HCEC 1CT (cell line): Measurements from ENCODE around the gene LCAT.
A peak's percentile ranks its signal among the peaks of the same experiment; 100 is the strongest.
"Not testable (repeated sequence)": the region's sequence is repeated elsewhere in the genome, so short reads cannot be mapped to it uniquely, and the experiment has no call there.

Experiments used
- DNase-seq: peaks from one replicate; pipeline ENCODE4 v3.0.0-alpha.2; 2017

Gene LCAT

DNA sequence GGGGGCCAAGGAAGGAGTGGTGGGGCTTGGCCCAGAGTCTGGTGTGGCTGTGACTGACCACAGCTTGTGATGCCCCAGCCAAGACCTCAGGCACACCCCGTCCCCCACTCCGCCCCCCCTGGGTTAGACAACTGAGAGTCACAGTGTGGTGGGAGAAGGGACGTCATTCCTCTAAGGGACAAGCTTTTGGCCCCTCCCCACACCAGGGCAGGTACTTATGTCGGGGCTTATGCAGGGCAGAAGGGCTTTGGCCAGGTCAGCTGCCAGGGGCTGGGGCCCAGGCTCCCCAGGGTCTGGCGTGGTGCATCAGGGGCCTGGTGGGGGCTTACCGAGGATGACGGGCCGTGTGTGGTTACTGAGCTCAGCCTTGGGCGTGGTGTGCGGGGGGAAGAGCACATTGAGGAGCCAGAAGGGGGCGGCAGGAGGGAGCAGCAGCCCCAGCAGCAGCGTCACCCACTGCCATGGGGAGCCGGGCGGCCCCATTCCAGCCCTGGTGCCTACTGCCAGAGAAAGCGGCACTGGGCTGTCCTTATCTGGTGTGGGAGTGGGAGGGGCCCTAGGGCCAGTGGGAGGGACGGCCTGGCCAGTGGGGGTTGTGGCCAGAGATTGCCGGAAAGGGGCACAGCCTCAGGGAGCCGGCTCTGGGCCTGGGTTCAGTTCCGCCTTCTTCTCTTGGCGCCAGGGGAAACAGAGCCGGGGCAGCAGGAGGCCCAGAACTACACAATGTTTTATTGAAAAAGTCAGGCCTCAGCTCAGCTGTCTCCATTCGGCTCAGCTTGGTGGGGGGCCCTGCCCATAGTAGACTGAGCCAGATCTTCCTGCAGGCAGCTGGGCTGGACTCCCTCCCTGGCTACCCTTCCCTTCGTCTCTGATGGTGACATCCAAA lies at the start of gene LCAT:
TSS of gene LCAT (minus strand) at position 502 of the 886 bp plus-strand sequence. CDS start at position 483, 19 bp downstream.
- DNase-seq = no peak

- peak; percentile 57 for DNase-seq
These were observed 49.5 kb upstream of the LCAT start for GRCh38 chr16:67993207-67994039.

- DNase-seq = no peak
These were observed 48.8 kb upstream of the LCAT start for GRCh38 chr16:67992661-67993206.

- DNase-seq = no peak
These were observed 46.1 kb upstream of the LCAT start for GRCh38 chr16:67990018-67990386.

DNA sequence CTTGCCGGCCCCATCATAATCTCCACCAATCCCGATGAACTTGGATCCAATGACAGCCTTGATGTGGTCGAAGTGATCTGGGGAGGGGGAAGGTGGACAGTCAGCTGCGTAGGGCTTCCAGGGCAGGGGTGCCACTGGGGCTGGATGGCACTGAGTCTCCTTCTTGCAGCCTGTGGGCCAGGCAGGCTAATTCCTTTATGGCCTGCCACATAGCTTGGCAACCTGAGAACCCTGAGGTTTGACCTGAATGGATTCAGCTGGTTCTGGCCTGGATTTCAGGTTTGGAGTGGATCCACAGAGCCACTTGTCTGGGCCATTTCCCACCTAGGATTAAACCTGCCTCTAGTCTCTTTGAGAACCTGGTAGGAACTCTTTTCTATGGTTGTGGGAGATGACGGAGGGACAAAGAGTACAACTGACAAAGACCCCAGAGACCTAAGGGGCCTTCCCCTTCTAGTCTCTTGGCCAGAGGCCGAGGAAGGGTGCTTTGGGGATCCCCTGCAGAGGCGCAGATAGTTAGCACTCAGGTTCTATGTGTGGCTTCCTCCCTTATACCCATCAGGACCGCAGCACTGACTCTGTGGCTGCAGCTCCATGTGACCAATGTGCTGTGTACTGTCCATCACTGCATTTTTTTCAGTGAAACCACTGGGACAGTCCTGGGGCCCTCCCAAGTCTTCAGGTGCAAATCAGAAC lies 45.5 kb upstream of the LCAT start:
- no peak for DNase-seq

GRCh38 chr16:67988675-67989074 lies 44.8 kb upstream of the LCAT start:
- no peak for DNase-seq

DNA sequence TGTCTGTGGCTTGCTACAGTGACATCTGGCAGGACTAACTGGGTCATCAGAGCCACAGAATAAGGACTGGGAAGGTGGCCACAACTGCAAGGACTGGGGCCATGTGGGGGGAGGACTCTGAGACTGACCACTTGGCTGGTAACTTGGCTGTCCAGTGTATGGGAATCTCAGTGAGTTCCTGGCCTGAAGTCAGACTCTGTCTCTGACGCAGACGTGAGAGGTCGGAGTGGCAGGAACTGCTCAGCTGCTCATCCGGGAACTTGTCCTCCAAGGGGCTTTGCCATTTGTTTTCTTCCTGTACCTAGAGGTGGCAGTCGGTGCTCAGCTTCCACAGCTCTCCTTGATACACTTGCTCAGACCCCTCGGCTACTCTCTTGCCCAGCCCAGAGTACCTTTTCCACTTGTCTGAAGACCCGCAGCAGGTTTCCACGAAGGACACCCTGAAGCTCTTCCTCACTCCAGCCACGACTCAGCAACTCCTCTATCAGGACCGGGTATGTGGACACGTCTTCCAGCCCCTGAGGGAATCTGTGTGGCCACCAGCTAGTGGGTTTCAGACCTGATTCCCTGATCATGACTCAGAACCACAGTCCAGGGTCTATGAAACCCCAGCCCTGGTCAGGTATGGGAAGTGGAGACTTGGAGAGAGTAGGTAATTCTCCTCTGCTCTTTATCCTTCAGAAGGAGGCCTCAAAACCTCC lies 43.7 kb upstream of the LCAT start:
- DNase-seq = no peak

DNA sequence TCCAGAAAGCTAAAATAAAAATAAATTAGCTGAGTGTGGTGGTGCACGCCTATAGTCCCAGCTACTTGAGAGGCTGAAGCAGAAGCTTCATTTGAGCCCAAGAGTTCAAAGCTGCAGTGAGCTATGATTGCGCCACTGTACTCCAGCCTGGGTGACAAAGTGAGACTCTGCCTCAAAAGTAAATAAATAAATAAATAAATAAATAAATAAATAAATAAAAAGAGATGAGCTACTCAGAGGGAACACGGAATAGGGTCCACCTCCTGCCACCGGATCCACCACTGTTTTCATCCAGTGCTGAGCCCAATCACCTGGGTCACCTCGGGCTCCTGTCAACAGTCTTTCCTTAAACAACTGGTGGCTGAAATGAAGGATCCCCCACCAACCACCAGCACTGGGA lies 43.0 kb upstream of the LCAT start:
- no peak for DNase-seq

DNA sequence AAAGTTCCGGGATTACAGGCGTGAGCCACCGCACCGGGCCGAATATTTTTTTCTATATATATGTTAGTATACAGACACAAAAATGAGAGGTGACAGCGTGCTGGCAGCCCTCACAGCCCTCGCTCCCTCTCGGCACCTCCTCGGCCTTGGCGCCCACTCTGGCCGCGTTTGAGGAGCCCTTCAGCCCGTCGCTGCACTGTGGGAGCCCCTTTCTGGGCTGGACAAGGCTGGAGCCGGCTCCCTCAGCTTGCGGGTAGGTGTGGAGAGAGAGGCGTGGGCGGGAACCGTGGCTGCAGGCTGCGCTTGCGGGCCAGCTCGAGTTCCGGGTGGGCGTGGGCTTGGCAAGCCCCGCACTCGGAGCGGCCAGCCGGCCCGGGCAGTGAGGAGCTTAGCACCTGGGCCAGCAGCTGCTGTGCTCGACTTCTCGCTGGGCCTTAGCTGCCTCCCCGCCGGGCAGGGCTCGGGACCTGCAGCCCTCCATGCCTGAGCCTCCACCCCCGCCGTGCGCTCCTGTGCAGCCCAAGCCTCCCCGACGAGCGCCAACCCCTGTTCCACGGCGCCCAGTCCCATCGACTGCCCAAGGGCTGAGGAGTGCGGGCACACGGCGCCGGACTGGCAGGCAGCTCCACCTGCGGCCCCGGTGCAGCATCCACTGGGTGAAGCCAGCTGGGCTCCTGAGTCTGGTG lies 38.2 kb upstream of the LCAT start:
- DNase-seq = no peak

DNA sequence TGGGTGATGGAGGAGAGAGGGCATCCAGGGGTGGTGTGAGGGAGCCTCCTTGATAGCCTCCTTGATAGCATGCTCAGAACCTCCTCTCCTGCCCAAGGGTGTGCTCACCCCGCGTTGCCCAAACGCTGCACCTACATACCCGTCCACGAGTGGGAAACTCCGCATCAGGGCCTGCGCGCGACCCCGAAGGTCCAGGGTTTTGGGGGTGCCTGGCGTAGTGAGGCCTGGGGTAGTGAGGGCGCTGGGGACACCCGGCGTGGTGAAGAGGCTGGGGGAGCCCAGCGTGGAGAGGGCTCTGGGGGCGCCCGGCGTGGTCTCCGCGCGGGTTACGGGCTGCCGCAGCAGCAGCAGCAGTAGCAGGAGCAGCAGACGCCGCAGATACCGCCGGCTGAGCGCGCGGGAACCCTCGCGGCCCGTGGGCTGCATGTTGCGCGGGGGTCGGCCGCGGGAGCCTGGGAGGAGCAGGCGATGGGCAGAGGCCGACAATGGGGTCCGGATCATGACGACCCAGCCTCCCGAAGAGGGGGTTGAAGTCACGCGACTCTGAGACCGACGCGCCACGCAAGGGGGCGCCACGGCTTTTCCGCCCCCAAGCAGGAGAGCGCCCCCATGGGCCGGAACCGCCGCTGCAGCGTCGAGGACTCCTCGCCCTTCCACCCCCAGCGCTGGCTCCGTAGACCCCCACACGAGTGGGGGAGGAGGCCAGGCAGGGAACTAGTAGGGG lies 36.2 kb upstream of the LCAT start, which contains the start of gene DPEP3:
TSS of gene DPEP3 (minus strand) at position 545 of the 724 bp plus-strand sequence. CDS start at position 426, 119 bp downstream.
- DNase-seq = no peak

GRCh38 chr16:67977469-67978227 lies 33.7 kb upstream of the LCAT start:
- DNase-seq = no peak

DNA sequence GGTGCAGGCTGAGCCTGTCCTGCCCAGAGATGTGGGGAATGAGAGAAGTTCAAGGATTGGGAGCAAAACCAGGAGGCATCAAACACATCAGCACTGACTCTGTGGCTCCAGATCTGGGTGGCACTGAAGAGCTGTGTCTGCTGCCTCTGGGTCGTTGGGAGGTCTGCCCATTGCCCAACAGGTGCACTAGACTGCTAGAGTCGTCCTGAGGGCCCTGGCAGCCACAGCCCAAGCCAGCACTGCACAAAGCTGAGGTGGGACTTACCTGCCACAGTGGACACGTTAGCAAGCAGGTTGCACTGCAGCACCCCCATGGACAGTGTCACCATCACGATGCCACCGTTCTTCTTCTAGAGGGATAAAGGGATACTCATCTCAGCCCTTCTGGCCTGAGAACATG lies 33.1 kb upstream of the LCAT start:
- DNase-seq = no peak

- no peak for DNase-seq
These were observed 32.3 kb upstream of the LCAT start for GRCh38 chr16:67976205-67976604.

- DNase-seq = no peak
These were observed 31.6 kb upstream of the LCAT start for GRCh38 chr16:67975321-67976105.

DNA sequence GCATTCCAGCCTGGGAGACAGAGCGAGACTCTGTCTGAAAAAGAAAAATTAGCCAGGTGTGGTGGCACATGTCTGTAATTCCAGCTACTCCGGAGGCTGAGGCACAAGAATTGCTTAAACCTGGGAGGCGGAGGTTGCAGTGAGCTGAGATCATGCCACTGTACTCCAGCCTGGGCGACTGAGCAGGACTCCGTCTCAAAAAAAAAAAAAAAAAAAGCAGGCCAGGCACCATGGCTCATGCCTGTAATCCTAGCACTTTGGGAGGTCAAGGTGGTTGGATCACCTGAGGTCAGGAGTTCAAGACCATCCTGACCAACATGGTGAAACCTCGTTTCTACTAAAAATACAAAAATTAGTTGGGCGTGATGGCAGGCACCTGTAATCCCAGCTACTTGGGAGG lies 28.4 kb upstream of the LCAT start:
- not testable (repeated sequence) for DNase-seq

DNA sequence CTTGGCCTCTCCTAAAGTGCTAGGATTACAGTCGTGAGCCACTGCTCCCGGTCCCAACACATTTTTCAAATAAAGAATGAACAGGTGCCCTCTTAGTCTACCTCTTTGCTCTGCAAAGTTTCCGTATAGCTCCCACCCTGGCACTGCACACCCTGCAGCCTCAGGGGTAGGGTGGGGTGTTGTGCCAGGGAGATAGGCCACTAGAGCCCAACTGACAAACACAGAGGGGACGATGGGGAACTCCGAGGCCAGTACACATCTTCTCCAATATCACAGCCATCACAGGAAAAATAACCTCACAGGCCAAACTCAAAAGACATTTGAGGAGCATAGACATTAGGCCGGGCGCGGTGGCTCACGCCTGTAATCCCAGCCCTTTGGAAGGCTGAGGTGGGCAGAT lies 27.2 kb upstream of the LCAT start:
- DNase-seq = no peak

DNA sequence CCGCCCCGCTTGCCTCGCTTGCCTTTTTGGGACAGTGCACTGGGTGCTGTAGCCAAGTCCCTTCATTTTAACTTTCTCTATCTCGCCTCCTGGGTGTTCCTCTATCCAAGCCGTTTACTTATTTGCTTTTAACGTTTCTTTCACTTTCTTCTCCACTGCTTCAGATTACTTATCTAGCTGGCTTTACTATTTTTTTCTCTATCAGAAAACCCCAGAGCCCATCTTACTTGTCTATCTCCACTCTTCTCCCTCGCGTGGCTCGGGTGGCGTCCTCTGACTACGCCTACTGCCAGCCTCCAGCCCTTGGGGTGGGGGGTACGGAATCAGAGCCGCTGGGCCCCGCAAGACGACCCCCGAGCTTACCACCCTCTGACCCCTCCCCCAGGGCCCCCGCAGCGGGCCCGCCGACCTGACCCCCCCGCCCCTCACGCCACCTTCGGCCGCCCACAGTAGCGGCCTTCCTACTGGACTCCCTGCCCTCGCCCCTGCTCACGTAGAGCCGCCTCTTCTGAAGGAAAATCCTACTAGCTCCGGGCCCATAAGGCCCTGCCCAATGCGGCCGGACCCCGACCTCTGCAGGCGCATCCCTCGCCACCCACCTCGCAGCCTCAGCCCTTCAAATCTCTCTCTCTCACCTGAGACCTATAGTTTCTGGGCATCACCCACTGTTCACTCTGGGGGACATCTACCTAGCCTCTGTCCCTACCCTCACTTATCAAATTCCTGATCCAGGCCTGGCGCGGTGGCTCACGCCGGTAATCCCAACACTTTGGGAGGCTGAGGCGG lies 25.5 kb upstream of the LCAT start:
- no peak for DNase-seq
